ENCODE data around the gene ABCB8. TPM values are rescaled to one million over a fixed set of nuclear protein-coding genes. Genes with fewer than 3 reads are reported as not detected.

Gene ABCB8
- total RNA-seq, 1 donor from 2014 or later: 7.9 TPM

GRCh38 chr7:151035902-151036301, 7.7 kb downstream of the ABCB8 start:
- no peak for DNase-seq (ENCODE audit: low spot score)
- Histone ChIP-seq H3K4me2 (no peak overlapping the region), H4K20me1 (ENCODE audit: low read depth) (no peaks in the 10 kb centered on the region), H3K9ac (no peak overlapping the region), H3K27ac (no peak overlapping the region), H3K27me3 (no peaks in the 10 kb centered on the region), H3K36me3 (no peaks in the 10 kb centered on the region), H2AFZ (replicated peaks) (no peak overlapping the region), H3K9me3 (ENCODE audit: low read depth) (no peaks in the 10 kb centered on the region), H3F3A (ENCODE audit: low read depth) (no peaks in the 10 kb centered on the region), H3K4me3 (no peak overlapping the region), H3K4me1 (no peaks in the 10 kb centered on the region), H3K79me2 (ENCODE audit: low read depth) (no peaks in the 10 kb centered on the region)
- no peak overlapping the region for H3K27ac Mint-ChIP-seq
- H3K4me3 Mint-ChIP-seq: no peak overlapping the region
- no peaks in the 10 kb centered on the region for H3K9me3 Mint-ChIP-seq
- peaks cover 4% of the 10 kb centered on the region for H3K36me3 Mint-ChIP-seq
- peaks cover 12% of the 10 kb centered on the region for H3K4me1 Mint-ChIP-seq
- no peak for TF ChIP-seq CTCF (IDR thresholded peaks at IDR 0.05)
- no peak for TF ChIP-seq EZH2phosphoT487 (IDR thresholded peaks at IDR 0.05)
- no peak for TF ChIP-seq EZH2 (IDR thresholded peaks at IDR 0.05)
- peaks cover 2% of the 10 kb centered on the region for H3K27me3 Mint-ChIP-seq (ENCODE audit: insufficient read depth, low read depth)

DNA sequence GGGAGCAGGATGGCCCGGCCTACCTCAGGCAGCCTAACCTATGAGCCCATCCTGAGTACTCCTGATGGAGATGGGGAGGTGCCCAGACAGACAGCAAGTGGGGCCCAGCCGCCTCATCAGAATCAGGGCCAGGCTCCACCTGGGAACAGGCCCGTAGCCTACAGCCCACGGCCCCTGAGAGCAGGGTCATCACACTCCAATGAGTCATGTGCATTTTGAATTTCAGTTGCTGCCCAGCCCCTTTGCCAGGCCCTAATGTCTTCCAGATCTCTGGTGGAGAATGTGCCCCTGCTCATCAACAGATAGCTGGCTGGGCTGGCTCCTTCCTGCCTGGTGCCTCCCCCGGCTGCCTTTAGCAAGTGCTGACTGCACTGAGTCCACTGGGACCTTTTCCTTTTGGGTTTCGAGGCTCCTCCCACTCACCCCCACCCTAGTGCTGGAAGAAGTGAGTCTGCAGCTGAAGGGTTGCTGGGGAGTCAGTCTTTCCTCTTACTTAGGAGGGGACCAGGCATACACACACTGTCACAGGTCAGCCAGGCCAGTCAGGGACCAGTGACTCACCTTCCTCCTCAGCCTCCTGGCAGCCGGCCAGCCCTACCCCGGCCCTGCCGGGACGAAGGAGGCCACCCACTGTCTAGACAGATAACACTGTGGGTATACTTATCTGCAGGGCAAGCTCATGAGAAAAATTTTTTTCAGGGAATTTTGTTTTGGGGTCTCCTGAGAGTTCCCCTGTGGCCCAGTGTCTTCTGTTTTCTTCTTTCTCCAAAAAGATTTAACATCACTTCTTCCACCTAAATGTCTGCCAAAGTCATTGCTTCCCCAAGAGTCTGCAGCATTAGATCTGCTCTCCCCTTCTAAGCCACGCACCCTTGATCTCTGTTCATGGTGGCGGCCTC, 10.9 kb downstream of the ABCB8 start:
- H3K4me2 ChIP-seq: no peak overlapping the region
- no peak for TF ChIP-seq CTCF (IDR thresholded peaks at IDR 0.05)
- TF ChIP-seq EZH2phosphoT487 (IDR thresholded peaks at IDR 0.05): no peak
- no peak for TF ChIP-seq EZH2 (IDR thresholded peaks at IDR 0.05)
- H3K9me3 Mint-ChIP-seq: no peaks in the 10 kb centered on the region
- H3K4me3 Mint-ChIP-seq: no peak overlapping the region
- H3K36me3 ChIP-seq: no peaks in the 10 kb centered on the region
- DNase-seq (ENCODE audit: low spot score): no peak
- no peaks in the 10 kb centered on the region for H3F3A ChIP-seq (ENCODE audit: low read depth)
- H3K9ac ChIP-seq: no peak overlapping the region
- no peaks in the 10 kb centered on the region for H3K27me3 ChIP-seq
- H3K27ac Mint-ChIP-seq: peak overlapping the region; percentile 83
- no peak overlapping the region for H3K27ac ChIP-seq
- peaks cover 9% of the 10 kb centered on the region for H3K4me1 Mint-ChIP-seq
- peaks cover 2% of the 10 kb centered on the region for H3K27me3 Mint-ChIP-seq (ENCODE audit: insufficient read depth, low read depth)
- H3K36me3 Mint-ChIP-seq: no peaks in the 10 kb centered on the region
- no peak overlapping the region for H3K4me3 ChIP-seq
- H3K79me2 ChIP-seq (ENCODE audit: low read depth): no peaks in the 10 kb centered on the region
- no peak overlapping the region for H2AFZ ChIP-seq (replicated peaks)
- no peaks in the 10 kb centered on the region for H3K4me1 ChIP-seq
- no peaks in the 10 kb centered on the region for H3K9me3 ChIP-seq (ENCODE audit: low read depth)
- H4K20me1 ChIP-seq (ENCODE audit: low read depth): no peaks in the 10 kb centered on the region

DNA sequence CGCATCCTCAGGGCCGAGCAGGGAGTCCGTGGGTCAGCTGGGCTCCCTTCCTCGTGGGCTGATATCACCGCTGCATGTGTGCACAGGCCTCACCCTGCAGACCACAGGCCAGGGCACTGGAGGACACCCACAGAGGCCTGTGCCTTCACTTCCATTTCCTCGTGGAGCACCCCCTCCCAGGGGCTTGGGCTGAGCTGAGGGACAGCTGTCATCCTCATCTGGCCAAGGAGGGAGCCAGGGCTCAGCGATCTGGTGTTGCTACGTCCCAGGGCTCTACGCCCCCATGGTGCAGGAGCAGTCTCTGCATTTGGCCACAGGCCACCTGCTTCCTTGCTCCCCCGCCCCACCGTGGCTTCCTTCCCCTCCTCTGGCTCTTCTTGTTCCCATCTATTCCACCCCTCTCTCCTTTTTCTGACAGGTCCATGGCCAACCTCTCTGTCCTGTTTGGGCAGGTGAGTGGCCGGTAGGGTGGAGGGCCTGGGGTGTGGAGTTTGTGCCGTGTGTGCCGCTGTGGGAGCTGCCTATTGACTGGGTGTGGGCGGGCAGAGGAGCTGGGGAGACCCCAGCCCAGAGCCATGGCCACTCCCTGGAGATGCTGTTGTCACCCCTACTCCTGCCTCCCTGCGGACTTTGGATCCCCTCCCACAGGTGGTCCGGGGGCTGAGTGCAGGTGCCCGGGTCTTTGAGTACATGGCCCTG, 11.7 kb downstream of the ABCB8 start:
- Mint-ChIP-seq H3K4me3 (no peak overlapping the region), H3K4me1 (peaks cover 9% of the 10 kb centered on the region), H3K36me3 (no peaks in the 10 kb centered on the region), H3K27ac (peak overlapping the region; percentile 22), H3K9me3 (no peaks in the 10 kb centered on the region), H3K27me3 (ENCODE audit: insufficient read depth, low read depth) (peaks cover 2% of the 10 kb centered on the region)
- no peaks in the 10 kb centered on the region for H4K20me1 ChIP-seq (ENCODE audit: low read depth)
- TF ChIP-seq EZH2 (IDR thresholded peaks at IDR 0.05): no peak
- TF ChIP-seq CTCF (IDR thresholded peaks at IDR 0.05): no peak
- no peak for TF ChIP-seq EZH2phosphoT487 (IDR thresholded peaks at IDR 0.05)
- H3F3A ChIP-seq (ENCODE audit: low read depth): no peaks in the 10 kb centered on the region
- no peak overlapping the region for H3K4me2 ChIP-seq
- no peaks in the 10 kb centered on the region for H3K27me3 ChIP-seq
- H3K9me3 ChIP-seq (ENCODE audit: low read depth): no peaks in the 10 kb centered on the region
- DNase-seq (ENCODE audit: low spot score): no peak
- H3K4me3 ChIP-seq: no peak overlapping the region
- no peak overlapping the region for H3K9ac ChIP-seq
- no peaks in the 10 kb centered on the region for H3K36me3 ChIP-seq
- H3K79me2 ChIP-seq (ENCODE audit: low read depth): no peaks in the 10 kb centered on the region
- no peaks in the 10 kb centered on the region for H3K4me1 ChIP-seq
- H2AFZ ChIP-seq (replicated peaks): no peak overlapping the region
- no peak overlapping the region for H3K27ac ChIP-seq

All from neural progenitor cell (in vitro differentiated cells).